Endothelial cell of umbilical vein (primary cell): Measurements from ENCODE around the gene NHSL2. TPM values are rescaled to one million over a fixed set of nuclear protein-coding genes. Genes with fewer than 3 reads are reported as not detected.
A peak's percentile ranks its signal among the peaks of the same experiment; 100 is the strongest.

Experiments used
- BruUV-seq: library from RNA; stranded (reverse); fragments of 400-500 nt; replicated peaks from 2 replicates; lab custom pipeline; 2021; lab: Mats Ljungman, UMichigan
- CTCF ChIA-PET: fragments of 300-600, 350-600 bp; sonication (Branson Sonifier 250); formaldehyde crosslinking; loops from one replicate; lab custom pipeline; 2021; ENCODE audit warnings: antibody characterized with exemption, inconsistent platforms; lab: Charles Lee
- POLR2A ChIA-PET: fragments of 300-600, 350-600 bp; sonication (Branson Sonifier 250); formaldehyde crosslinking; loops from one replicate; lab custom pipeline; 2021; ENCODE audit warnings: antibody characterized with exemption, inconsistent platforms; lab: Charles Lee
- DNase-seq: peaks from one replicate; pipeline ENCODE4 v3.0.0-alpha.2; 2011; ENCODE audit warnings: low read depth, low spot score
- FAIRE-seq: peaks from 2 replicates; lab custom pipeline; 2011; peaks lifted over from hg19 to GRCh38; lab: Jason Lieb, UNC
- H2AFZ ChIP-seq: 2 replicates; pipeline ENCODE4 v1.6.0; 2012; ENCODE audit warnings: low read depth, low read length, control low read depth, inconsistent platforms
- H3K27ac ChIP-seq: 2 replicates; pipeline ENCODE4 v1.5.1; 2011; ENCODE audit warnings: low read depth, mild to moderate bottlenecking, control low read depth, low read length, moderate library complexity; ENCODE audit not compliant: insufficient read depth
- H3K27me3 ChIP-seq, 2 experiments: 2 replicates each; pipeline versions ENCODE4 v1.6.0 to v1.6.1; 2011; ENCODE audit warnings: low read length in 2 of 2, mixed read lengths in 1 of 2; ENCODE audit not compliant: control insufficient read depth in 2 of 2, insufficient read depth in 2 of 2
- H3K36me3 ChIP-seq, 2 experiments: 2 replicates in 1 of 2; 3 replicates in 1 of 2; pipeline ENCODE4 v1.5.1; 2011; ENCODE audit warnings: low read length in 2 of 2, mild to moderate bottlenecking in 1 of 2, moderate library complexity in 1 of 2; ENCODE audit not compliant: control insufficient read depth in 2 of 2, insufficient read depth in 2 of 2; ENCODE audit errors: extremely low read depth in 1 of 2
- H3K4me1 ChIP-seq: 3 replicates; pipeline ENCODE4 v1.5.1; 2011; ENCODE audit warnings: mild to moderate bottlenecking, low read length; ENCODE audit not compliant: control insufficient read depth, insufficient read depth; ENCODE audit errors: extremely low read depth
- H3K4me2 ChIP-seq: 2 replicates; pipeline ENCODE4 v1.6.1; 2011; ENCODE audit warnings: low read length, control low read depth, mixed read lengths; ENCODE audit not compliant: insufficient read depth
- H3K4me3 ChIP-seq, 3 experiments: fragments of 200-600 bp in 1 of 3; sonication (generic), shearing (Covaris generic) in 1 of 3; replicated peaks in 1 of 3; 2 replicates each; pipeline ENCODE4 v1.5.1; 2011 to 2016; ENCODE audit warnings: control low read depth in 3 of 3, low read length in 3 of 3, mild to moderate bottlenecking in 2 of 3, inconsistent platforms in 1 of 3, low read depth in 1 of 3, moderate library complexity in 1 of 3; ENCODE audit not compliant: insufficient read depth in 1 of 3
- H3K79me2 ChIP-seq: 2 replicates; pipeline ENCODE4 v1.6.0; 2012; ENCODE audit warnings: low read length, inconsistent platforms; ENCODE audit not compliant: control insufficient read depth, insufficient read depth
- H3K9ac ChIP-seq: replicated peaks from 2 replicates; pipeline ENCODE3; 2011; ENCODE audit warnings: low read length, control low read depth; ENCODE audit not compliant: insufficient read depth; ENCODE audit errors: extremely low read depth
- H3K9me1 ChIP-seq: replicated peaks from 3 replicates; pipeline ENCODE4 v1.6.0; 2011; ENCODE audit warnings: mild to moderate bottlenecking, low read length; ENCODE audit not compliant: control insufficient read depth, insufficient read depth; ENCODE audit errors: extremely low read depth
- H3K9me3 ChIP-seq: replicated peaks from 2 replicates; pipeline ENCODE4 v1.5.1; 2012; ENCODE audit warnings: low read length, inconsistent platforms; ENCODE audit not compliant: control insufficient read depth, insufficient read depth
- H4K20me1 ChIP-seq: replicated peaks from 2 replicates; pipeline ENCODE3; 2011; ENCODE audit warnings: mild to moderate bottlenecking, low read length; ENCODE audit not compliant: control insufficient read depth, insufficient read depth; ENCODE audit errors: extremely low read depth
- EZH2 ChIP-seq: IDR thresholded peaks from 2 replicates; pipeline ENCODE4 v1.6.1; 2012; ENCODE audit warnings: borderline replicate concordance, low read depth, mild to moderate bottlenecking, moderate library complexity, low read length, inconsistent platforms; ENCODE audit not compliant: severe bottlenecking
- GATA2 ChIP-seq: IDR thresholded peaks from 2 replicates; pipeline ENCODE4 v1.7.0; 2011; ENCODE audit warnings: low read depth, mild to moderate bottlenecking, moderate library complexity, mixed read lengths, low read length; ENCODE audit not compliant: insufficient read length, insufficient read depth
- JUN ChIP-seq: IDR thresholded peaks from 2 replicates; pipeline ENCODE4 v1.6.1; 2011; ENCODE audit warnings: borderline replicate concordance, low read depth; ENCODE audit not compliant: insufficient read length, insufficient read depth
- MAX ChIP-seq: IDR thresholded peaks from 2 replicates; pipeline ENCODE4 v1.6.1; 2011; ENCODE audit not compliant: insufficient read depth, insufficient read length
- MYC ChIP-seq: IDR thresholded peaks from one replicate; pipeline ENCODE4 v1.6.1; 2011; ENCODE audit warnings: mild to moderate bottlenecking, low read depth, low read length
- dilution Hi-C: fragments of 300-500 bp; cut with MboI; formaldehyde crosslinking; loops from one replicate; pipeline ENCODE4 v1.15.0; 2019; ENCODE audit warnings: low sequenced_read_pairs; ENCODE audit not compliant: extremely low pct_ligation_motif_present
- intact Hi-C: fragments of 100-400 bp; cut with micrococcal nuclease; formaldehyde crosslinking; loops from one replicate; pipeline ENCODE4 v1.10.0; 2022
- polyA plus RNA-seq, 4 experiments: library from polyadenylated mRNA; depleted of rRNA in 3 of 4; stranded (reverse) in 3 of 4; unstranded in 1 of 4; fragments of >200 nt; gene quantifications; 2 replicates each; pipeline versions ENCODE4 v1.2.1 to v1.2.3, GENCODE V29; 2011 to 2012; ENCODE audit warnings: missing spikeins in 1 of 4
- total RNA-seq: library from RNA; stranded (reverse); gene quantifications from 2 replicates; pipeline ENCODE4 v1.2.3, GENCODE V29; 2021
- TF ChIP-seq, protein P1 (sequence below), 2 donors: IDR thresholded peaks; 1 replicate in 1 of 2; 2 replicates in 1 of 2; pipeline ENCODE4 v1.5.1; 2011; ENCODE audit warnings: low read length in 2 of 2, mild to moderate bottlenecking in 2 of 2, moderate library complexity in 2 of 2, control low read depth in 1 of 2, inconsistent platforms in 1 of 2, low read depth in 1 of 2; ENCODE audit not compliant: insufficient read depth in 1 of 2; ENCODE audit errors: extremely low read depth in 1 of 2

The NHSL2 gene
- total and polyA plus RNA-seq, 2 donors (not counting 3 experiments of a cell fraction or from before 2014, with no cell fraction given), result 23.5 to 49.9 TPM

DNA sequence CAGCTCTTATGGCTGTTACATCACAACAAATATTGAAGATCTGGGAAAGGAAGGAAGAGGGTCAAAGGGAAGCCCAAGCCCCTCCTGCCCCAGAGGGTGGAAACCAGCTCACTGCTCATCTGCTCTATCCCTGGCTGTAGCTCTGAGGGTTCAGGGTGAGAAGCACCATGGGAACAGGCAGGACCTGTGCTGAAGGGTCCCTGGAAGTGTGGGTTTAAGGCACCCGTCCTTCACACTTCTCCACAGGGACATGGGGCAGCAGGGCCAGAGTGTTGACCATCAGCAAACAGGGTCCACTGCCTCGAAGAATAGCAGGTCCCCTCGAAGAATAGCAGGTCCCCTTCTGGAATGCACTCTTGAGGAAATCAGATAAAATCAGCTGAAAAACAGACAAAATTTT lies 216.7 kb downstream of the NHSL2 start:
- H3K4me2 ChIP-seq, result no peak overlapping the region
- no peaks in the 10 kb centered on the region for H3K27me3 ChIP-seq
- no peaks in the 10 kb centered on the region for H3K9me3 ChIP-seq
- peaks cover 20% of the 10 kb centered on the region for H3K79me2 ChIP-seq
- H3K4me3 ChIP-seq, result no peak overlapping the region
- no peak for TF ChIP-seq EZH2
- no peak for TF ChIP-seq MYC
- TF ChIP-seq JUN, result no peak
- no peak for TF ChIP-seq GATA2
- TF ChIP-seq, protein P1, sequence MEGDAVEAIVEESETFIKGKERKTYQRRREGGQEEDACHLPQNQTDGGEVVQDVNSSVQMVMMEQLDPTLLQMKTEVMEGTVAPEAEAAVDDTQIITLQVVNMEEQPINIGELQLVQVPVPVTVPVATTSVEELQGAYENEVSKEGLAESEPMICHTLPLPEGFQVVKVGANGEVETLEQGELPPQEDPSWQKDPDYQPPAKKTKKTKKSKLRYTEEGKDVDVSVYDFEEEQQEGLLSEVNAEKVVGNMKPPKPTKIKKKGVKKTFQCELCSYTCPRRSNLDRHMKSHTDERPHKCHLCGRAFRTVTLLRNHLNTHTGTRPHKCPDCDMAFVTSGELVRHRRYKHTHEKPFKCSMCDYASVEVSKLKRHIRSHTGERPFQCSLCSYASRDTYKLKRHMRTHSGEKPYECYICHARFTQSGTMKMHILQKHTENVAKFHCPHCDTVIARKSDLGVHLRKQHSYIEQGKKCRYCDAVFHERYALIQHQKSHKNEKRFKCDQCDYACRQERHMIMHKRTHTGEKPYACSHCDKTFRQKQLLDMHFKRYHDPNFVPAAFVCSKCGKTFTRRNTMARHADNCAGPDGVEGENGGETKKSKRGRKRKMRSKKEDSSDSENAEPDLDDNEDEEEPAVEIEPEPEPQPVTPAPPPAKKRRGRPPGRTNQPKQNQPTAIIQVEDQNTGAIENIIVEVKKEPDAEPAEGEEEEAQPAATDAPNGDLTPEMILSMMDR (IDR thresholded peaks at IDR 0.05; ENCODE audit: extremely low read depth in 1 of 2, insufficient read depth in 1 of 2, low read depth in 1 of 2, low read length in 2 of 2), result no peak
- no peak for TF ChIP-seq MAX
- H3K9me1 ChIP-seq, result no peaks in the 10 kb centered on the region
- POLR2A ChIA-PET, result no interaction called here
- dilution Hi-C loops, result no loop called here
- DNase-seq, result peak; percentile 16
- peaks cover 51% of the 10 kb centered on the region for H3K4me1 ChIP-seq
- intact Hi-C loops, result loop anchor here (2.0 to 5.0 kb wide), 3 partner anchors 55 to 269 kb away; partner anchors contain the start of gene PIN4
- H4K20me1 ChIP-seq, result no peaks in the 10 kb centered on the region
- H3K36me3 ChIP-seq, result no peaks in the 10 kb centered on the region
- no peak overlapping the region for H2AFZ ChIP-seq
- H3K27ac ChIP-seq, result no peak overlapping the region
- BruUV-seq, result no TSS peak
- CTCF ChIA-PET, result interaction anchor here (1.0 to 8.0 kb wide), 7 partner anchors 47 to 129 kb away, joined by 3 to 122 read pairs (median 7); partner anchors contain the start of gene PIN4
- no peak for FAIRE-seq
- no peak overlapping the region for H3K9ac ChIP-seq
